K562 (cell line): ENCODE results near the gene EXOC3. TPM values are rescaled to one million over a fixed set of nuclear protein-coding genes. Genes with fewer than 3 reads are reported as not detected.
A peak's percentile ranks its signal among the peaks of the same experiment; 100 is the strongest.

ENCODE experiments used
- CCAR2 ChIP-seq: fragments of 200-400 bp; formaldehyde crosslinking; IDR thresholded peaks from 2 replicates; pipeline ENCODE4 v1.6.1; 2017; ENCODE audit warnings: mild to moderate bottlenecking, low read depth, low read length
- FOXA1 ChIP-seq: fragments of 450-650 bp; IDR thresholded peaks from 2 replicates; pipeline ENCODE4 v1.6.1; 2016; ENCODE audit warnings: mild to moderate bottlenecking, borderline replicate concordance
- FOXK1 ChIP-seq: sonication (generic); formaldehyde crosslinking; IDR thresholded peaks from 2 replicates; pipeline ENCODE4 v1.8.0; 2022; ENCODE audit warnings: missing genetic modification reagents, mild to moderate bottlenecking, borderline replicate concordance
- KLF1 ChIP-seq: fragments of 450-650 bp; IDR thresholded peaks from 2 replicates; pipeline ENCODE4 v1.6.1; 2016; ENCODE audit warnings: missing genetic modification characterization, missing compliant biosample characterization
- MCM5 ChIP-seq: fragments of 450-650 bp; IDR thresholded peaks from 2 replicates; pipeline ENCODE4 v1.6.1; 2016; ENCODE audit warnings: low read depth
- SIN3A ChIP-seq, 2 experiments: fragments of 150-350 bp in 1 of 2; IDR thresholded peaks; 2 replicates each; pipeline ENCODE4 v1.6.1; 2011 to 2016; ENCODE audit warnings: borderline replicate concordance in 2 of 2, low read depth in 2 of 2, low read length in 2 of 2, mild to moderate bottlenecking in 2 of 2, moderate library complexity in 2 of 2; ENCODE audit not compliant: control insufficient read depth in 1 of 2
- ZNF431 ChIP-seq: sonication (generic); formaldehyde crosslinking; IDR thresholded peaks from 2 replicates; pipeline ENCODE4 v1.8.0; 2022; ENCODE audit warnings: mild to moderate bottlenecking, missing genetic modification reagents
- polyA plus RNA-seq, 8 experiments: library from polyadenylated mRNA; depleted of rRNA in 4 of 8; stranded (reverse) in 5 of 8; unstranded in 3 of 8; fragments of >200 nt; fragmentation: Nextera tagmentation in 2 of 8; fragmentation: Illumina TruSeq in 1 of 8; extraction: Ambion mirVana in 2 of 8; extraction: Trizol in 1 of 8; gene quantifications; 2 replicates each; pipeline versions ENCODE4 v1.2.1 to v1.2.3, GENCODE V29; 2011 to 2014; ENCODE audit warnings: inconsistent platforms in 1 of 8, missing spikeins in 1 of 8
- total RNA-seq, 7 experiments: library from RNA; depleted of rRNA in 6 of 7; stranded (reverse); fragments of >200 nt in 6 of 7; fragmentation: Illumina TruSeq in 2 of 7; extraction: Trizol in 2 of 7; gene quantifications; 2 replicates each; pipeline versions ENCODE4 v1.2.1 to v1.2.3, GENCODE V29; 2011 to 2021; ENCODE audit warnings: low replicate concordance in 1 of 7
- TF ChIP-seq, protein P1 (sequence below): sonication (generic); formaldehyde crosslinking; IDR thresholded peaks from 2 replicates; pipeline ENCODE4 v1.8.0; 2022; ENCODE audit warnings: missing genetic modification reagents, mild to moderate bottlenecking, moderate library complexity, borderline replicate concordance
- TF ChIP-seq, protein P2 (sequence below): fragments of 200-800 bp; sonication (Bioruptor generic); IDR thresholded peaks from 2 replicates; pipeline ENCODE4 v1.6.1; 2017; ENCODE audit warnings: missing genetic modification characterization, missing compliant biosample characterization
- TF ChIP-seq, protein P3 (sequence below): sonication (generic); formaldehyde crosslinking; IDR thresholded peaks from 2 replicates; pipeline ENCODE4 v1.8.0; 2022; ENCODE audit warnings: mild to moderate bottlenecking, missing genetic modification reagents
- TF ChIP-seq, protein P4 (sequence below): fragments of 450-650 bp; IDR thresholded peaks from 2 replicates; pipeline ENCODE4 v1.6.1; 2016; ENCODE audit warnings: borderline replicate concordance
- TF ChIP-seq, protein P5 (sequence below): fragments of 450-650 bp; IDR thresholded peaks from 2 replicates; pipeline ENCODE4 v1.6.1; 2017; ENCODE audit warnings: mild to moderate bottlenecking, moderate library complexity

The EXOC3 gene
- total and polyA plus RNA-seq, 9 of the 15 experiments (the other 6 are each of a cell fraction or from before 2014, with no cell fraction given), result 1.4 to 41.9 (median 22.4) TPM

DNA sequence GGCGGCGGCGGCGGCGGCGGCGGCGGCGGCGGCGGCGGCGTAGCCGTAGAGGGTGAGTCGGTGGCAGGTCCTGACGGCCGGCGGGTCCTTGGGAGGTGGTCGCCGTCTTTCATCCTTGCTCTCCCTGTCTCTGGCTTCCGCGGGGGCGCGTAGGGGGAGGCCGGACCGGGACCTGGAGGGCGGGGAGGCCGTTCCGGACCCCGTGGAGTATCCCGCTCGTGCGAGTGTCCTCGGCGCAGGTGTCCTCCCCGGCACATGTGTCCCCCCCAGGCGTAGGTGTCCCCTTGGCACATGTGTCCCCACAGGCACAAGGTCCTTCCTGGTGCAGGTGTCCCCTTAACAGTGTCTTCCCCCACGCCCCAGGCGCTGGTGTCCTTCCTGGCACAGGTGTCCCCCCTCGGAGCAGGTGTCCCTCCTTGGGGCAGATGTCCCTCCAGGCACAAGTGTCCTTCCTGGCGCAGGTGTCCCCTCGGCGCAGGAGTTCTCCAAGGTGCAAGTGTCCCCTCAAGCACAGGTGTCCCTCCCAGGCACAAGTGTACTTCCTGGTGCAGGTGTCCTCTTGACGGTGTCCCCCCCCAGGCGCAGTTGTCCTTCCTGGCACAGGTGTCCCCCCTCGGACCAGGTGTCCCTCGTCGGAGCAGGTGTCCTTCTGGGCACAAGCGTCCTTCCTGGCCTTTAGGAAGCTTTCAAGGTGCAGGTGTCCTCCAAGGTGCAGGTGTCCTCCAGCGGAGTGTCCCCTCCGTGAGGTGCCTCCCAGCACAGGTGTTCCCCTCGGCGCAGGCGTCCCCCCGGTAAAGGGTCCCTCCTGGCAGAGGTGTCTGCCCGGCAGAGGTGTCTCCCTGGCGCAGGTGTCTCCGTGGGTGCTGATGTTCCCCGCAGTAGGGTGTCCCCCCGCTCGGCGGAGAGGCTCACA lies 519 bp downstream of the EXOC3 start (continued):
- TF ChIP-seq, protein P1, sequence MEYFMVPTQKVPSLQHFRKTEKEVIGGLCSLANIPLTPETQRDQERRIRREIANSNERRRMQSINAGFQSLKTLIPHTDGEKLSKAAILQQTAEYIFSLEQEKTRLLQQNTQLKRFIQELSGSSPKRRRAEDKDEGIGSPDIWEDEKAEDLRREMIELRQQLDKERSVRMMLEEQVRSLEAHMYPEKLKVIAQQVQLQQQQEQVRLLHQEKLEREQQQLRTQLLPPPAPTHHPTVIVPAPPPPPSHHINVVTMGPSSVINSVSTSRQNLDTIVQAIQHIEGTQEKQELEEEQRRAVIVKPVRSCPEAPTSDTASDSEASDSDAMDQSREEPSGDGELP (CRISPR knock-in tag), result no peak
- TF ChIP-seq, protein P2, sequence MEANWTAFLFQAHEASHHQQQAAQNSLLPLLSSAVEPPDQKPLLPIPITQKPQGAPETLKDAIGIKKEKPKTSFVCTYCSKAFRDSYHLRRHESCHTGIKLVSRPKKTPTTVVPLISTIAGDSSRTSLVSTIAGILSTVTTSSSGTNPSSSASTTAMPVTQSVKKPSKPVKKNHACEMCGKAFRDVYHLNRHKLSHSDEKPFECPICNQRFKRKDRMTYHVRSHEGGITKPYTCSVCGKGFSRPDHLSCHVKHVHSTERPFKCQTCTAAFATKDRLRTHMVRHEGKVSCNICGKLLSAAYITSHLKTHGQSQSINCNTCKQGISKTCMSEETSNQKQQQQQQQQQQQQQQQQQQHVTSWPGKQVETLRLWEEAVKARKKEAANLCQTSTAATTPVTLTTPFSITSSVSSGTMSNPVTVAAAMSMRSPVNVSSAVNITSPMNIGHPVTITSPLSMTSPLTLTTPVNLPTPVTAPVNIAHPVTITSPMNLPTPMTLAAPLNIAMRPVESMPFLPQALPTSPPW (CRISPR knock-in tag), result peak; percentile 63
- TF ChIP-seq SIN3A (IDR thresholded peaks at IDR 0.05; ENCODE audit: borderline replicate concordance in 2 of 2, control insufficient read depth in 1 of 2, low read depth in 2 of 2, low read length in 2 of 2) (peak in 1 of 2 experiments; percentile 81; a peak in 1 of 4 replicates), KLF1 (tag) (no peak), FOXK1 (CRISPR knock-in tag) (no peak), CCAR2 (no peak), ZNF431 (no peak), MCM5 (no peak), FOXA1 (no peak)
- TF ChIP-seq, protein P3, sequence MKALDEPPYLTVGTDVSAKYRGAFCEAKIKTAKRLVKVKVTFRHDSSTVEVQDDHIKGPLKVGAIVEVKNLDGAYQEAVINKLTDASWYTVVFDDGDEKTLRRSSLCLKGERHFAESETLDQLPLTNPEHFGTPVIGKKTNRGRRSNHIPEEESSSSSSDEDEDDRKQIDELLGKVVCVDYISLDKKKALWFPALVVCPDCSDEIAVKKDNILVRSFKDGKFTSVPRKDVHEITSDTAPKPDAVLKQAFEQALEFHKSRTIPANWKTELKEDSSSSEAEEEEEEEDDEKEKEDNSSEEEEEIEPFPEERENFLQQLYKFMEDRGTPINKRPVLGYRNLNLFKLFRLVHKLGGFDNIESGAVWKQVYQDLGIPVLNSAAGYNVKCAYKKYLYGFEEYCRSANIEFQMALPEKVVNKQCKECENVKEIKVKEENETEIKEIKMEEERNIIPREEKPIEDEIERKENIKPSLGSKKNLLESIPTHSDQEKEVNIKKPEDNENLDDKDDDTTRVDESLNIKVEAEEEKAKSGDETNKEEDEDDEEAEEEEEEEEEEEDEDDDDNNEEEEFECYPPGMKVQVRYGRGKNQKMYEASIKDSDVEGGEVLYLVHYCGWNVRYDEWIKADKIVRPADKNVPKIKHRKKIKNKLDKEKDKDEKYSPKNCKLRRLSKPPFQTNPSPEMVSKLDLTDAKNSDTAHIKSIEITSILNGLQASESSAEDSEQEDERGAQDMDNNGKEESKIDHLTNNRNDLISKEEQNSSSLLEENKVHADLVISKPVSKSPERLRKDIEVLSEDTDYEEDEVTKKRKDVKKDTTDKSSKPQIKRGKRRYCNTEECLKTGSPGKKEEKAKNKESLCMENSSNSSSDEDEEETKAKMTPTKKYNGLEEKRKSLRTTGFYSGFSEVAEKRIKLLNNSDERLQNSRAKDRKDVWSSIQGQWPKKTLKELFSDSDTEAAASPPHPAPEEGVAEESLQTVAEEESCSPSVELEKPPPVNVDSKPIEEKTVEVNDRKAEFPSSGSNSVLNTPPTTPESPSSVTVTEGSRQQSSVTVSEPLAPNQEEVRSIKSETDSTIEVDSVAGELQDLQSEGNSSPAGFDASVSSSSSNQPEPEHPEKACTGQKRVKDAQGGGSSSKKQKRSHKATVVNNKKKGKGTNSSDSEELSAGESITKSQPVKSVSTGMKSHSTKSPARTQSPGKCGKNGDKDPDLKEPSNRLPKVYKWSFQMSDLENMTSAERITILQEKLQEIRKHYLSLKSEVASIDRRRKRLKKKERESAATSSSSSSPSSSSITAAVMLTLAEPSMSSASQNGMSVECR, result 0 out of 2 replicates have a peak, but pooled peaks have one; percentile 15
- TF ChIP-seq, protein P4, sequence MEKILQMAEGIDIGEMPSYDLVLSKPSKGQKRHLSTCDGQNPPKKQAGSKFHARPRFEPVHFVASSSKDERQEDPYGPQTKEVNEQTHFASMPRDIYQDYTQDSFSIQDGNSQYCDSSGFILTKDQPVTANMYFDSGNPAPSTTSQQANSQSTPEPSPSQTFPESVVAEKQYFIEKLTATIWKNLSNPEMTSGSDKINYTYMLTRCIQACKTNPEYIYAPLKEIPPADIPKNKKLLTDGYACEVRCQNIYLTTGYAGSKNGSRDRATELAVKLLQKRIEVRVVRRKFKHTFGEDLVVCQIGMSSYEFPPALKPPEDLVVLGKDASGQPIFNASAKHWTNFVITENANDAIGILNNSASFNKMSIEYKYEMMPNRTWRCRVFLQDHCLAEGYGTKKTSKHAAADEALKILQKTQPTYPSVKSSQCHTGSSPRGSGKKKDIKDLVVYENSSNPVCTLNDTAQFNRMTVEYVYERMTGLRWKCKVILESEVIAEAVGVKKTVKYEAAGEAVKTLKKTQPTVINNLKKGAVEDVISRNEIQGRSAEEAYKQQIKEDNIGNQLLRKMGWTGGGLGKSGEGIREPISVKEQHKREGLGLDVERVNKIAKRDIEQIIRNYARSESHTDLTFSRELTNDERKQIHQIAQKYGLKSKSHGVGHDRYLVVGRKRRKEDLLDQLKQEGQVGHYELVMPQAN, result peak; percentile 44; the same call in 1 of the 2 replicates
- TF ChIP-seq, protein P5, sequence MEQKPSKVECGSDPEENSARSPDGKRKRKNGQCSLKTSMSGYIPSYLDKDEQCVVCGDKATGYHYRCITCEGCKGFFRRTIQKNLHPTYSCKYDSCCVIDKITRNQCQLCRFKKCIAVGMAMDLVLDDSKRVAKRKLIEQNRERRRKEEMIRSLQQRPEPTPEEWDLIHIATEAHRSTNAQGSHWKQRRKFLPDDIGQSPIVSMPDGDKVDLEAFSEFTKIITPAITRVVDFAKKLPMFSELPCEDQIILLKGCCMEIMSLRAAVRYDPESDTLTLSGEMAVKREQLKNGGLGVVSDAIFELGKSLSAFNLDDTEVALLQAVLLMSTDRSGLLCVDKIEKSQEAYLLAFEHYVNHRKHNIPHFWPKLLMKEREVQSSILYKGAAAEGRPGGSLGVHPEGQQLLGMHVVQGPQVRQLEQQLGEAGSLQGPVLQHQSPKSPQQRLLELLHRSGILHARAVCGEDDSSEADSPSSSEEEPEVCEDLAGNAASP, result no peak
